HG03565 (cell line): Measurements from ENCODE around the gene RNF19B.
A peak's percentile ranks its signal among the peaks of the same experiment; 100 is the strongest.

Experiments
- ATAC-seq: cut with Tn5 transposase; IDR thresholded peaks from one replicate; pipeline ENCODE4 v1.9.1; 2021; ENCODE audit warnings: mild to moderate bottlenecking, moderate library complexity; ENCODE audit not compliant: unreplicated experiment

The RNF19B gene

DNA sequence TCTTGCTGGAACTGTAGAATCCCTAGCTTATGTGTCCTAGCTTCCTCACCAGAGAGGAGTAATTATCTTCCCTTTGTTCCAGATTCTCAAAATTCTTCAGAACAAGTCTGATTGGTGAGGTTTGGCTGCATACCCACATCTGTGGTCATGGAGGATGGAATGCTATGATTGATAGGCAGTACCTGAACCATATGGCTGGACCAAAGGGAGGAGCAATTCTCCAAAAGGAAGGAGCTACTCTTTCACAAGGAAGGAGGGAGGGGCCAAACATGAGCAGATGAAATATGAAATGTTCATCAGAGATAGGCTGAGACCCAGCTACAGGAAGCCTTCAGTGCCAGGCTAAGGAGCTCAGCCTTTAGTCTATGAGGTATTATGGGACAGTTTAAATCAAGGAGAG is 5.0 kb upstream of the RNF19B start:
- no peak for ATAC-seq

DNA sequence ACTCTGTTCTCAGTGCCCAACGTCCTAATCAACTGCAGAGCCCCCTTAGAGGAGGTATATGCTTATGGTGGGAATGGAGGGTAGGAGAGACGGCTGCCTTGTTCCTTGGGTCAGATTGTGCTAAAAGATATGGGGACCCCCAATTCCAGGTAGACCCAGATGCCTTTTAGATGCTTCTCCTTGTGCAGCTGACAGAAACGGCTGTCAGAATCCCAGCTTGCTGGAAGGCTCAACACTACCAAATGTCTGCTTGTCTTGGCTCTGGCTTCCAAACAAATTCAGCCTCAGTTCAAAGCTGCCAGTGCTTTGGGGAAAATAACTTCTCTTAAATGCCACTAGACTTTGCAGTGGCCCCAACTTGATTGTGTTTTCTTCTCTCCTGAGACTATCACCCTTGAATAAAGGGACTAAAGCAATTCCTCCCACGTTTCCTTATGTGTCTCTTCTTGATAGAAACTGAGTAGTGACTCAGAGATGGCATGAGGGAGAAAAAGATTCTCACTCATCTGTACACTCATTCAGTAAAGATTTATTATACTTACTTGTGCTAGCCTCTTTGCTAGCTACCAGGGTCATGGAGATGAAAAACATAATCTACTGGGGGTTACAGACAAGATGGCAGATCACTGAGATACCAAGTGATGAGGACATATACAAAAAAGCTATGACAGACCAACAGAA is 3.4 kb upstream of the RNF19B start:
- no peak for ATAC-seq

DNA sequence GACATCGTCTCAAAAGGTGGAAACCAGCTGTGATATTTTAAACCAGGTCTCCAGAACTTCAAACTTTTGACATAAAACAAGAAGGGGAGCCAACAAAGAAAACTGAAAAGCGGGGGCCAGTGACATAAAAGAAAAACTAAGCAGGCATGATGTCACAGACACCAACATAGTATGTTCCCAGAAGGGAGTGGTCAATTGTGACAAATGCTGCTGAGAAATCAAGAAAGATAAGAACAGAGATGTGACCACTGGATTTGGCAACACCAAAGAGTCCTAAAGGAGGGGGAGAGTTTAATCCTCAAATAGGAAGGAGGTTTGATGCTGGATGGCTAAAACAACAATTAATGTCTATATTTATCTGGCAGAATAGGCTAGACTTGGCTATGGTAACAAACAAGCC is 2.3 kb upstream of the RNF19B start:
- ATAC-seq = no peak

DNA sequence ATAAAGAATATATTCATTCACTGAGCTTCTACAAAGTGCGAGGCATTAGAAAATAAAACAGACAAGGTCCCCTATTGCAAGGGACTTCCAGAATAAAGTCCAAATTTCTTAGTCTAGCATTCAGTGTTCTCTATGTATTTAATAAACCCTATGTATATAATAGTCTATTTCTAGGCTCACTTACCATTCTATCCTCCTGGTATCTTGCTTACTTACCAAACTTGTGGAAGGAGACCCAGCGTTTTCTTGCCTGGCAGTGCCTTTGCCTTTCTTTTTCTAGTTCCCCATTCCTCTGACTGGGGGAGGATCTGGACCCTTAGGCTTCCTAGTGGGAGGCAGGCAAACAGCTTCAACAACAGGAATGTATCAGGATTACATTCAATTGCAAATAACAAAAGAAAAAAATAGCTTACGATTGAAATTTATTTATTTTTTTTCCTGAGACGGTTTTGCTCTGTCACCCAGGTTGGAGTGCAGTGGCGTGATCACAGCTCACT is 690 bp upstream of the RNF19B start:
- ATAC-seq = no peak

DNA sequence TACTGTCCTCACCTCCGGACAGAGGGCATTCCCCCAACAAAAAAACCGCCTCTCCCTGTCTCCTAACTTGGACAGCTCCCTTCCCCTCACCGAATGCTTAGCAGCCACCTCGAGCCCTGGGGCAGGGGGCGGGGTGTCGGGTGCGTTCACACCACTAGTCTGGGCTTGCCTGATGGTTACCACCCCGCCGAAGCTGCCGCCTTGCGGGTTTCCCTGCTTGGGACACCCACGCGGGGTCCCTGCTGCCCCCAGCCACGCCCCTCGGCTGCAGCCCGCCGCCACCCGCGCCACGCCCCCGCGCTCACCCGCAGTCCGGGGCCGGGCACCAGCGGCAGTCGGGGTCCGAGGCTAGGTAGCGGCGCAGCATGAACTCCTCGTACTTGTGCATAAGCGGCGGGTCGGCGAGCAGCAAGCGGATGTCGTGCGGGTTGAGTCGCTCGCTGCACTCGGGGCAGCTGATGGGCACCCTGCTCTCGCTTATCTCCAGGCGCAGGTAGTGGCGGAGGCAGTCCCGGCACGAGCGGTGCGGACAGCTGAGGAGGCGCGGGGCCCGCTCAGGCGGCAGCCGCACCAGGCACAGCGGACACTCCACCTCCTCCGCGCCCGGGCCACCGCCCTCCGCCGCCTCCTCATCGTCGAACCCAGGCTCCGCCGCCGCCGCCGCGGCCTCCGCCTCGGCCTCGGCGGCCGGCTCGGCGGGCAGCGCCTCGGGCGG is 706 bp downstream of the RNF19B start:
- ATAC-seq = peak; percentile 23

DNA sequence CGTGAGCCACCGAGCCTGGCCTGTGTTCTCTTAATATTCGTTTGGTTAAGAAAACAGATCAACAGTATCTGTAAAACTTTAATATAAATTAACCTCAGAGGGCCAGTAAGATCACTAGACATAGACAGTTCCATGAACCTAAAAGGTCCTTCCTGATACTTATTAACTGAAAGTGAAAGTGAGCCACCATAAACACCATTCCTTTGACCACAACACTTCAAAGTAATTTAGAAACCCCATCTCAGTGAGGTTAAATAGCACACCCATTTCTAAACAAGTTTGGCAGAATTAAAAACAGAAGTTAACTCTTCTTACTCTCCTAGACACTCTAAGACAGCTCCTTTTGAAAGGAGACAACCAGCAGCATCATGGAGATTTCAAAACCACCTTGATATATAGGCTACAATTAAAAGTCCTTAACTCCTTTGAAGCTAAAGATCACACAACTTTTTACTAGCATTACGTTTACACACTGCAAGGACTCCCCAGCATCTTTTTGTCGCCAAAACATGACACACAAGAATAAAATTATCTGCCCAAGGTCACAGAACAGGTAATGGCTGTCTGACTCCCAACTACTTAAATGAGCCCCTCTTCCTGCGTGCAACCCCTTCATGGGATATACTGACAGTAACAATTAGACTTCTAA is 2.2 kb downstream of the RNF19B start:
- no peak for ATAC-seq

DNA sequence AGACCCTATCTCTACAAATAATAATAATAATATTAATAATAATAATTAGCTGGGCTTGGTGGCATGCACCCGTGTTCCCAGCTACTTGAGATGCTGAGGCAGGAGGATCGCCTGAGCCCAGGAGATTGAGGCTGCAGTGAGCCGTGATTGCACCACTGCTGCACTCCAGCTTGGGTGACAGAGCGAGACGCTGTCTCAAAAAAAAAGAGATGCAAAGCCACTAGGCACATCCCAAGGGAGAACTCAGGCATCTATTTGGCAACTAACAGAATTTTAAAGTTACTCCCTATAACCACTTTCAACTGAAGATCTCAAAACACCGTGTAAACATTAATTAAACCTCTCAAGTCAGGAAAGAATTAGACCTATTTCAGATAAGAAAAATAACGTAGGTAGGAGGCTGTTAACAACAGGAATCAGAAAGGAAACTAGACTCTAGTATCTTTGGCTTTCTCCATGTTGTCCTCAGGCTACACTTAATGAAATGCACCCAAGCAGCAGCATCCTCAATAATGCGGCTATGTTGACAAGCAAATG is 3.7 kb downstream of the RNF19B start:
- ATAC-seq = no peak

DNA sequence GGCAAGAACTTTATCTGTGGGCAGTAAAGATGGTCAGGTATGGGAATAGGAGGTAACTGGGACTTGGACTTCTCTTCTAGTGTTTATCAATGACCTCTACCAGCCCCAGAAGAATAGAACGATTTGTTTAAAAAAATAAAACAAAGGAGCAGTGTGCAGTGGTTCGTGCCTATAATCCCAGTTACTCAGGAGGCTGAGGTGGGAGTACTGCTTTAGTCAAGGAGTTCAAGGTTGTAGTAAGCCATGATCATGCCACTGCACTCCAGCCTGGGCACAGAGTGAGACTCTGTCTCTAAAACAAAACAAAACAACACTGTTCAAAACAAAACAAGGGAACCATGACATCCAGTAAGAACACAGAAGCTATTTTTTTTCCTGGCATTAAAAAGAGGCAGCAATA is 4.3 kb downstream of the RNF19B start:
- ATAC-seq = no peak

DNA sequence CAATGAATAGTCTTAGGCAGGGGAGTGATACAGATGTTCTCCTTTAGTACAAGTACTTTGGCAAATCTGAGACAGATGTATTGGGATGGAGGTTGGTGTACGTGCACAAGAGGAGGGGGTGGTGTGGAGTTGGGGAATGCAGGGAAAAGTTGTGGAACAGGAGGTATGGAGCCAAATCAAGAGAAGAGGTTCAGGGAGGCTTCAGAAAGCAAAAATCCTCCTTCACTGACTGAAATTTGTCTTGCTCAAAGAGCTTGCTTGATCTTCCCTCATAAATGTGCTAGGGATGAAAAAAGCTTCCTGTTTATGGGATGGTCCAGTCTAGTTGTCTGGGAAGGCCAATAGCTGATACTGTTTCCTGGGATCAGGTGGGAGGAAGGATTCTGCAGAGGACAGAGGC is 5.8 kb downstream of the RNF19B start:
- ATAC-seq = no peak

DNA sequence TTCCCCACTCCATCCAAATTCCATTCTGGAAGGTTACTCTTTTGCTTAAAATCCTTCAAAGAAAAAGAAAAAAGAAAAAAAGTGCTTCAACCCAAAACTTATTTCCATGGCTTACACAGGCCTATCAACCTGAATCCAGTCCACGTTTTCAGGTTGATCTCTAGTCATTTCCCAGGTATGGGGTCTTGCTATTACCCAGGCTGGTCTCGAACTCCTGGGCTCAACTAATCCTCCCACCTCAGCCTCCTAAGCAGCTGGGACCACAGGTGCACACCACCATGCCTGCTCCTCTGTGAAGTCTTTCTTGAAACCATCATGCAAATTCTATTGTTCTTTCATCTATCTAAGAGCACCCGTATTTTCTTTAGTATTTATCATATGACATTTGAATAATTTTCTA is 7.6 kb downstream of the RNF19B start:
- ATAC-seq = no peak

DNA sequence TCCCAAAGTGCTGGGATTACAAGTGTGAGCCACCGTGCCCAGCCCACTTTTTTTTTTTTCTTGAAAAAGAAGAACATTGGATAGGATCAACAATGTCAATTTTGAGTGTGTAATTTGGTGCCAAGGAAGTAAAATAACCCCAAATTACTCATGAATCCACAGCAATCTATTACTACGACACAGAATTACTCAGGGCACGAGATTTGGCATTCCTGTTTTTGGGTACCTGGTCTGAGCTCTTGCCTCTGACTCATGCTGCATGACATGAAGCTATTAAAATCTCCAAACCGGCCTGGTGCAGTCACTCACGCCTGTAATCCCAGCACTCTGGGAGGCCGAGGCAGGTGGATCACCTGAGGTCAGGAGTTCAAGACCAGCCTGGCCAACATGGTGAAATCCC is 10.4 kb downstream of the RNF19B start:
- ATAC-seq = no peak

DNA sequence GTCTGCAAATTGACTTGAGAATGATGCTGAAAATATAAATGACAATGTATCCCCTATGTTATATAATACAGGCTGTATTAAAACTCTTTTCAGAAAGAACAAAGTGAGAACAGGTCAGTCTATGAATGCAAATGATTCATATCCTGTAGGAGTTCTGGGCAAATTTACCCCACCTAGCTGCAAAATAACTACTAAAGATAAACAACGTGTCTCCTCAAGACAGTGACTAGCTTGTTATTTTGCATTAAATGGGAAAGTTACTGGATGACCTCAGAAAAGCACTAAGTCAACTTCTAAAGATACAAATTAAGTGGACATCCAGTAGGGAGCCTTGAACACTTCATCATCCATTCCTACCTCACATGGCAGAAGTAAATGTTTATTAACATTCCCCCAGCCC is 11.1 kb downstream of the RNF19B start:
- ATAC-seq = no peak

DNA sequence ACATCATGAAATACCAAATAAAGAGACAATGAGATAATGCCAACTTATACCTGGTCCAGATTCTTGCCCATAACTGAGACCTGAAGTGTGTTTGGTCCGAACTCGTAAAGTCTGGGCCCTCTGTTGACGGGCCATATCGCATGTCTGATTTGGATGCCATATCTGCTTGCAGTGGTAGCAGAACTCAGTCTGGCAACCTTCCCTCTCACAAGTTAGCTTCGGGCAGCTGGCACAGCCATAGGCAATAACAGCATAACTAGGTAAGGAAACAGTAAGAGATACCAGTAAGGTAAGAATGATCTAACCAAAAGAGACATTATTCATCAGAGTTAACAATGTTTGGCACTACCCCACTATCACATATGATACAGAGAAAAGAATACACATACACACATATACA is 15.1 kb downstream of the RNF19B start:
- ATAC-seq = no peak

DNA sequence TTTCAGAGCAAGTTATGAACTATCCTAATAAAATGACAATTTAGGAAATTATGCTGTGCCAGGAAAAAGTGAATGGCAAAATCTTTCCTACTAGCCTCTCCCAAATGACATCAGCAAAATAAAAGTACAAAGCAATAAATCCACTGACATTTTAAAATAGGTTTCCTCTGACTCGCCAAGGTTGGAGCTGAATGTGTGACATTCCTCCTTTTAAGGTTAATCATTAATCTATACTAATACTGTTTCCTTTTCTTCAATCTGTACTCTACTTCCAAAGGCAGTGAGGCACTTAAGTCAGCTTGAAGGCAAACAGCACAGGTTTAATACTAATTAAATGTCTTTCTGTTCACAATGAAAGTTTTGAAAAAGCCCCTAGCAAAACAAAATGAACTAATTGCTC is 15.7 kb downstream of the RNF19B start:
- ATAC-seq = no peak

DNA sequence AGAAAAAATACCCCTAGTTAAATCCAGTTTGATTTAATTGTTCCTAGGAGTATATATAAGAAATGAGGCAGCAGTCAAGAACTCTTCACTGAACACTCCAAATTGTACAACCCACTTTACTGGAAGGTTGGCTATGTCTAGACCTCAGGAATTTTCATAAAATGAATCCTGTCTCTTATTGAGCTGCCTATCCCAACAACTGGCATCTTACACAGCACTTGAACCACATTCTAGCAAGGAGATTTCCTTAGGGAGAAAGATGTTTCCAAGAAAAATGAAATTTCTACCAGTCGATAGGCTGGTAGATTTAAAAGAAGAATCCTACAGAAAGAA is 16.3 kb downstream of the RNF19B start:
- ATAC-seq = no peak

DNA sequence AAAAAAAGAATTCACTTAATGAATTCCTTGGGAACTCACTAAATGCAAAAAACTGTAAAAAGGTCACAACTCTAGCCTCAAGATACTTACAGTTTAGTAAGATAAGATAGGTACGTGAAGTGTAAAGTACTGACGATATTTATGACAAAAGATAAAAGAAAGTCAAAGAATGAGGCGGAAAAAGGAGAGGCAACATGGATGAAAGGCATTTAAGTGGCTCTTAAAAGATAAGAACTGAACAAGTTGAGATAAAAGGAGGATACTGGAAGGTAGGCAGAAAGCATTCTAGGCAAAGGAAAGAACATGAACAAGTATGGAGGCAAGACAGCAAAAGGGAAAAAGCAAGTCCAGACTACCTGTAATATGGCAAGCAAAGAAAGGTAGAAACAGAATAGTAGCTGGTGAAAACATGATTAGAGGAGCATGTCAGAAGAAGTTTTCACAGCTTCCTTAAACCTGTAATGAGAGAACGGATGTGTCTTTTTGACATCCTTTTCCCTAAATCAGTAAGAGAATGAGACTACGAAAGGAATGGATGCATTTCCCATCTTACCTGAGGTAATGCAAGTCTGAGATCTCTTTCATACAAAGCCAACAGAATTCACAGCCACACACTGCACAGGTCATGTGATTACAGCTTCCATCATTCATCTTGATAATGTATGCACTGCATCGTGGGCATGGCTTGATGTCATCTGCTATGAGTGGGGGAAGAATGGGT is 16.8 kb downstream of the RNF19B start:
- no peak for ATAC-seq

DNA sequence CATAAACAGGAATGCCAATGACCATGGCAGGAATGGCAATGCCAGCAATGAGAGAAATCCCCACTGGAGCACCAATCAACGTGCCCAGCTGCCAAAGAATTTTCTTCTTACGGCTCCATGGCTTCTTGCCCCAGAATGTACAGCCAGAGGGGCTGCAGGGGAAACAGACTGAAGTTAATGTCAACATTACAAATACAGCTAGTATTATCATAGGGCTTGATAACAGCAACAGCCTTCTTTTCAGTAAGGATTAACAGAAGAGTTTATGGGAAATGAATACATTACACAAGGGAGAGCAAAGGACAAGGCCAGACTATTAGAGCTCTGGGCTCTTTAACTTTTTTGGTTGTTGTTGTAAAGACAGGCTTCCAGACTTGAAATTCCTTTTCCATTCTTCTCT is 18.2 kb downstream of the RNF19B start:
- no peak for ATAC-seq

DNA sequence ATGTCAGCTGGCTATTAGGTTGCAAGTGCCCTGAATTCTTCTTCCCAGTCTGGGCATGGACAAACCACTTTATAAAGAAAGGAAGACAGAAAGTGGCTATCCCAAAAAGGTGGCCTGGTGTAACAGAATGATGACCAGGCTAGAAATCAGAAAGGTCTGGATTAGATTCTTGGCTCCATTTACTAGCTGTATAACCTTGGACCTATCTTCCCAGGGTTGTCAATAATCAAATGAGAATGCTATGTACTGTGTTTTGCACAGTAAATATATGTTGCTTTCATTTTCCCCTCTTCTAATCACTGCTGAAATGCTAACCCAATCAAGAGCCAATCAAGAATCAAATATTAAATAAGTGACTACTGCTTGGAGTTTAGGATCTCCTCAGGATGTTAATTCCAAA is 20.4 kb downstream of the RNF19B start:
- ATAC-seq = no peak

DNA sequence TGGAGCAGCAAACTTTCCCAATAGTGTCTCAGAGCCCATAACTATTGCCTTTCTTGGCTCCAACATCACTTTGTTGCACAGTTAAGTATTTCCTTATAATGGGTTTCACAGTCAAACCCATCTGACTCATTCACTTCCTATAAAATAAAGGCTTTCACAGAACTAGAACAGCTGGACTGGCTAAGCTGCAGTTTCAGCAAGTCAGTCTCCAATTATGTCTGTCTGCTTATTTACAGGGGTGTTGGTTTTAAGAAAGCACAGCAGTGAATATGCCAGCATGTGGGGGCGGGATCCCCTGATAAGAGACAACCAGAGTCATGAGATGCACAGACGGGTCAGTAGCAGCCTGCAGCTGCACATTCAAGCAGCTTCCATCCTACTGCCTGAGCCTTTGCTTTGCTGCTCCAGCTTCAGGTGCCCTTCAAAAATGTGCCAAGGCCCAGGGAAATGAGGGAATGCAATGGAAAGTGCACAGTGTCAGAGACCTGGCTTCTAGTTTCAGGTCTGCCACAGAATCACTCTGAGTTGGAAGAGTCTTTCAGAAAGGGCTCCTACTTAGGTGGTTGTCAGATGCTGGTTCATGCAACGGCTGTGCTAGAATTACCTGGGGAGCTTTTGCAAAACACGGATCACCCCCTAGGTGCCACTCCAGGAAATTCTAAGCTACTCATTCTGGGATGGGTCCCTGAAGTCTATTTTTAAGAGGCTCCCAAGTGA is 24.8 kb downstream of the RNF19B start:
- no peak for ATAC-seq

DNA sequence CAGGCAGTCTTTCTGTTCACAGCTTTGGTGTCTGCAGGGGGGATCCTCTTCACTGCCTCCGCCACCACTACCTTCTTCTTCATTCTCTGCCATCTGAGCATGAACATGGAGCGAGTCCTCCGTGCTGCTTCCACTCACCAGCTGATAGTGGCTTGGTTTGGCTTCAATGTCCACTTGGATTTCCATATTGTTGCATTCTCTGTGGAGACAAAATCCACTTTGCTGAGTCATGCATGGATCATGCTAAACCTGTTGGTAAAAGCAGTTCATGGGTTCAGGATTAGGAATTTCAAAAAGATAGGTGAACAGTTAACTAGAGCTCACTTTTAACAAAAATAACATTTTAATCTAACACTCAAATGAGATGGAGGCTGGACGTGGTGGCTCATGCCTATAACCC is 27.5 kb downstream of the RNF19B start:
- ATAC-seq = no peak

DNA sequence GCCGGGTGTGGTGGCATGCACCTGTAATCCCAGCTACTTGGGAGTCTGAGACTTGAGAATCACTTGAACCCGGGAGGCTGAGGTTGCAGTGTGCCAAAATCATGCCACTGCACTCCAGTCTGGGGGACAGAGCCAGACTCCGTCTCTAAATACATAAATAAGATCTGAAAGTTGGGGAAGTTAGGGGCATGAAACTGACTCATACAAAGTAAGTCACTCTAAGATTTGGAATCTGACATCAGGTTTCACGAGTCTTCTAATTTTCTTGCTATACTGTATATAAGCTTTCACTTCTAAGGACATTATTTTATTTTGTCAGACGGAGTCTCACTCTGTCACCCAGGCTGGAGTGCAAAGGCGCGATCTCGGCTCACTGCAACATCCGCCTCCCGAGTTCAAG is 30.1 kb downstream of the RNF19B start:
- no peak for ATAC-seq
